ENCODE results near the gene FXYD5.

FXYD5 gene

DNA sequence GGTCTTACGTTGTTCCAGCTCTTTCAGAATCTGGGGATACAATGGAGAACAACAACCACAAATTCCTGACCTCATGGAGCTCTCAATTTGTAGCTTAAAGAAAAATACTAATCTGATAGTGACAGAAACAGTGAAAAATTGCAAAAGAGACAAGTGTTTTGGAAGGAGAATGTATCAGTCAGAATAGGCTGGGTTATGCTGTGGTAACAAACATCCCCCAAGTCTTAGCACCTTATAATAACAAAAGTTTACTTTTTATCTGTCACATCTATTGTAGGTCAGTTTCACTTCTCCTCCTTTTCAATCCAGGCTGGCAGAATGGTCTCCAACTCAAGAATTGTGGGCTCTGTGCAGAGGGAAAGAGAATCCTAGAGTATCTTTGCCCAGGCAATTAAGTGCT is 64.5 kb downstream of the FXYD5 start:
- H3K4me1 ChIP-seq (ENCODE audit: control insufficient read depth in 1 of 2, insufficient read depth in 1 of 2, low read depth in 1 of 2, low read length in 1 of 2): no peaks in the 10 kb centered on the region

More for the DNA sequence above, 64.5 kb downstream of the FXYD5 start:
- H3K36me3 ChIP-seq: no peaks in the 10 kb centered on the region
- no peak overlapping the region for H3K27ac ChIP-seq
- no peak overlapping the region for H3K4me3 ChIP-seq (ENCODE audit: low read depth in 1 of 2, low read length in 1 of 2)
- no peaks in the 10 kb centered on the region for H3K9me3 ChIP-seq
- TF ChIP-seq CTCF (IDR thresholded peaks at IDR 0.05): no peak
- H3K27me3 ChIP-seq: peaks cover 19% of the 10 kb centered on the region
